ENCODE measurements around the gene TSPAN14. TPM values are rescaled to one million over a fixed set of nuclear protein-coding genes. Genes with fewer than 3 reads are reported as not detected.

Gene TSPAN14
- total RNA-seq, 1 experiment from 2014 or later, result 73.5 TPM

DNA sequence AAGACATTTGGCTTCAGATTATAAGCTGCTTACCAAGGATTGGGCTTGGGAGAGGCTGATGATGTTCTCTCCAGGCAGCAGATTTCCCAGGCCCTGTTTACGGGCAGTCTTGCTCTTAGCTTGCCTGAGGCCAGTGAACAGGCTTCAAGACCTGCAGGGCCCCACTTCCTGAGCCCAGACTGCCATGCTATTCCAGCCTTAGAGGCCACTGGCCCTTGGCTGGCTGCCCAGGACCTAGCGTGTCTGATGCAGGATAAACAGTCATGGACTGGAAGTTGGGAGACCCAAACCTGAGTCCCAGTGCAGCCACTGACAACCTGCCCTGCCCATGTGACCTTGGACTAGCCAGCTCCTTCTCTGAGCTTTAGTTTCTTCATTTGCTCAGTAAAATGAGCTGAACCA, 42.8 kb upstream of the TSPAN14 start:
- H3K4me3 Mint-ChIP-seq, result no peak overlapping the region
- POLR2A ChIA-PET, result no interaction called here
- DNase-seq (ENCODE audit: low spot score), result no peak
- H3K27ac Mint-ChIP-seq, result no peak overlapping the region
- peaks cover 58% of the 10 kb centered on the region for H3K4me1 Mint-ChIP-seq
- H3K27me3 Mint-ChIP-seq (ENCODE audit: low read depth), result peaks cover 42% of the 10 kb centered on the region
- TF ChIP-seq RELA (CRISPR knock-in tag; IDR thresholded peaks at IDR 0.05; ENCODE audit: borderline replicate concordance), result no peak
- TF ChIP-seq NFYB (CRISPR knock-in tag; conservative IDR thresholded peaks at IDR 0.05; ENCODE audit: low read depth), result no peak
- TF ChIP-seq, protein P1, sequence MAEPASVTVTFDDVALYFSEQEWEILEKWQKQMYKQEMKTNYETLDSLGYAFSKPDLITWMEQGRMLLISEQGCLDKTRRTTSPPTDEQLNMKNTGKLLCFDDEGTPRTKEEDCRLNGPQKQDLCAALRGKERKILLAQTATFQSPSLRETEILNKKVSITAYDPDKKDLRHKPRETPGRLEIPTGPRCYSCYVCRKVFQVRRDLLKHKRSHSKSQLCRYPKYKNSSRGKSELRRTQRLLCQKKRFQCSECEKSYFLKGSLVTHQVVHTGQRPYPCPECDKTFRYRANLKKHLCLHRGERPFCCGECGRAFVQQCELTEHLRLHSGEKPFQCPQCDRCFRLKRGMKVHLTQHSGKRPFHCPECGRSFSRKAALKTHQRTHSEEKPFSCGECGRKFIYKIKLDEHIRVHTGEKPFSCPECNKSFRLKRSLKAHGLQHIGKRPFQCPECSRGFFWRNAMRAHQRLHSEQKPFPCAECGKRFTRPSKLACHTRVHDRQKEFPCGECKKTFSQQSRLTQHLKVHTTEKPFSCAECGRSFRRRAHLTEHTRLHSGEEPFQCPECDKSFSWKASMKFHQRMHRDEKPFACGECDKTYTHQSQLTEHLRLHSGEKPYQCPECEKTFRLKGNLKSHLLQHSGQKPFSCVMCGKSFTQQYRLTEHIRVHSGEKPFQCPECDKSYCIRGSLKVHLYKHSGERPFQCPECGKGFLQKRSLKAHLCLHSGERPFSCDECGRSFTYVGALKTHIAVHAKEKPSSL (CRISPR knock-in tag; conservative IDR thresholded peaks at IDR 0.05), result no peak
- TF ChIP-seq, protein P2, sequence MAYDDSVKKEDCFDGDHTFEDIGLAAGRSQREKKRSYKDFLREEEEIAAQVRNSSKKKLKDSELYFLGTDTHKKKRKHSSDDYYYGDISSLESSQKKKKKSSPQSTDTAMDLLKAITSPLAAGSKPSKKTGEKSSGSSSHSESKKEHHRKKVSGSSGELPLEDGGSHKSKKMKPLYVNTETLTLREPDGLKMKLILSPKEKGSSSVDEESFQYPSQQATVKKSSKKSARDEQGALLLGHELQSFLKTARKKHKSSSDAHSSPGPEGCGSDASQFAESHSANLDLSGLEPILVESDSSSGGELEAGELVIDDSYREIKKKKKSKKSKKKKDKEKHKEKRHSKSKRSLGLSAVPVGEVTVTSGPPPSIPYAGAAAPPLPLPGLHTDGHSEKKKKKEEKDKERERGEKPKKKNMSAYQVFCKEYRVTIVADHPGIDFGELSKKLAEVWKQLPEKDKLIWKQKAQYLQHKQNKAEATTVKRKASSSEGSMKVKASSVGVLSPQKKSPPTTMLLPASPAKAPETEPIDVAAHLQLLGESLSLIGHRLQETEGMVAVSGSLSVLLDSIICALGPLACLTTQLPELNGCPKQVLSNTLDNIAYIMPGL (CRISPR knock-in tag; IDR thresholded peaks at IDR 0.05), result no peak
- TF ChIP-seq ZNF317 (CRISPR knock-in tag; IDR thresholded peaks at IDR 0.05; ENCODE audit: borderline replicate concordance, low read depth), result no peak
- no peak for TF ChIP-seq JUN (CRISPR knock-in tag; IDR thresholded peaks at IDR 0.05)
- TF ChIP-seq, protein P3, sequence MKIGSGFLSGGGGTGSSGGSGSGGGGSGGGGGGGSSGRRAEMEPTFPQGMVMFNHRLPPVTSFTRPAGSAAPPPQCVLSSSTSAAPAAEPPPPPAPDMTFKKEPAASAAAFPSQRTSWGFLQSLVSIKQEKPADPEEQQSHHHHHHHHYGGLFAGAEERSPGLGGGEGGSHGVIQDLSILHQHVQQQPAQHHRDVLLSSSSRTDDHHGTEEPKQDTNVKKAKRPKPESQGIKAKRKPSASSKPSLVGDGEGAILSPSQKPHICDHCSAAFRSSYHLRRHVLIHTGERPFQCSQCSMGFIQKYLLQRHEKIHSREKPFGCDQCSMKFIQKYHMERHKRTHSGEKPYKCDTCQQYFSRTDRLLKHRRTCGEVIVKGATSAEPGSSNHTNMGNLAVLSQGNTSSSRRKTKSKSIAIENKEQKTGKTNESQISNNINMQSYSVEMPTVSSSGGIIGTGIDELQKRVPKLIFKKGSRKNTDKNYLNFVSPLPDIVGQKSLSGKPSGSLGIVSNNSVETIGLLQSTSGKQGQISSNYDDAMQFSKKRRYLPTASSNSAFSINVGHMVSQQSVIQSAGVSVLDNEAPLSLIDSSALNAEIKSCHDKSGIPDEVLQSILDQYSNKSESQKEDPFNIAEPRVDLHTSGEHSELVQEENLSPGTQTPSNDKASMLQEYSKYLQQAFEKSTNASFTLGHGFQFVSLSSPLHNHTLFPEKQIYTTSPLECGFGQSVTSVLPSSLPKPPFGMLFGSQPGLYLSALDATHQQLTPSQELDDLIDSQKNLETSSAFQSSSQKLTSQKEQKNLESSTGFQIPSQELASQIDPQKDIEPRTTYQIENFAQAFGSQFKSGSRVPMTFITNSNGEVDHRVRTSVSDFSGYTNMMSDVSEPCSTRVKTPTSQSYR (CRISPR knock-in tag; IDR thresholded peaks at IDR 0.05), result no peak
- no peak for TF ChIP-seq PRRX2 (CRISPR knock-in tag; IDR thresholded peaks at IDR 0.05)
- TF ChIP-seq, protein P4, sequence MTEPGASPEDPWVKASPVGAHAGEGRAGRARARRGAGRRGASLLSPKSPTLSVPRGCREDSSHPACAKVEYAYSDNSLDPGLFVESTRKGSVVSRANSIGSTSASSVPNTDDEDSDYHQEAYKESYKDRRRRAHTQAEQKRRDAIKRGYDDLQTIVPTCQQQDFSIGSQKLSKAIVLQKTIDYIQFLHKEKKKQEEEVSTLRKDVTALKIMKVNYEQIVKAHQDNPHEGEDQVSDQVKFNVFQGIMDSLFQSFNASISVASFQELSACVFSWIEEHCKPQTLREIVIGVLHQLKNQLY (CRISPR knock-in tag; IDR thresholded peaks at IDR 0.05), result no peak
- TF ChIP-seq, protein P5, sequence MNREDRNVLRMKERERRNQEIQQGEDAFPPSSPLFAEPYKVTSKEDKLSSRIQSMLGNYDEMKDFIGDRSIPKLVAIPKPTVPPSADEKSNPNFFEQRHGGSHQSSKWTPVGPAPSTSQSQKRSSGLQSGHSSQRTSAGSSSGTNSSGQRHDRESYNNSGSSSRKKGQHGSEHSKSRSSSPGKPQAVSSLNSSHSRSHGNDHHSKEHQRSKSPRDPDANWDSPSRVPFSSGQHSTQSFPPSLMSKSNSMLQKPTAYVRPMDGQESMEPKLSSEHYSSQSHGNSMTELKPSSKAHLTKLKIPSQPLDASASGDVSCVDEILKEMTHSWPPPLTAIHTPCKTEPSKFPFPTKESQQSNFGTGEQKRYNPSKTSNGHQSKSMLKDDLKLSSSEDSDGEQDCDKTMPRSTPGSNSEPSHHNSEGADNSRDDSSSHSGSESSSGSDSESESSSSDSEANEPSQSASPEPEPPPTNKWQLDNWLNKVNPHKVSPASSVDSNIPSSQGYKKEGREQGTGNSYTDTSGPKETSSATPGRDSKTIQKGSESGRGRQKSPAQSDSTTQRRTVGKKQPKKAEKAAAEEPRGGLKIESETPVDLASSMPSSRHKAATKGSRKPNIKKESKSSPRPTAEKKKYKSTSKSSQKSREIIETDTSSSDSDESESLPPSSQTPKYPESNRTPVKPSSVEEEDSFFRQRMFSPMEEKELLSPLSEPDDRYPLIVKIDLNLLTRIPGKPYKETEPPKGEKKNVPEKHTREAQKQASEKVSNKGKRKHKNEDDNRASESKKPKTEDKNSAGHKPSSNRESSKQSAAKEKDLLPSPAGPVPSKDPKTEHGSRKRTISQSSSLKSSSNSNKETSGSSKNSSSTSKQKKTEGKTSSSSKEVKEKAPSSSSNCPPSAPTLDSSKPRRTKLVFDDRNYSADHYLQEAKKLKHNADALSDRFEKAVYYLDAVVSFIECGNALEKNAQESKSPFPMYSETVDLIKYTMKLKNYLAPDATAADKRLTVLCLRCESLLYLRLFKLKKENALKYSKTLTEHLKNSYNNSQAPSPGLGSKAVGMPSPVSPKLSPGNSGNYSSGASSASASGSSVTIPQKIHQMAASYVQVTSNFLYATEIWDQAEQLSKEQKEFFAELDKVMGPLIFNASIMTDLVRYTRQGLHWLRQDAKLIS (CRISPR knock-in tag; IDR thresholded peaks at IDR 0.05; ENCODE audit: borderline replicate concordance), result no peak
- TF ChIP-seq MXD4 (CRISPR knock-in tag; IDR thresholded peaks at IDR 0.05; ENCODE audit: borderline replicate concordance), result no peak
- TF ChIP-seq SMAD3 (CRISPR knock-in tag; IDR thresholded peaks at IDR 0.05; ENCODE audit: borderline replicate concordance), result no peak
- TF ChIP-seq GABPB1 (CRISPR knock-in tag; IDR thresholded peaks at IDR 0.05), result no peak
- no peak for TF ChIP-seq GRHL2 (CRISPR knock-in tag; IDR thresholded peaks at IDR 0.05; ENCODE audit: insufficient replicate concordance, severe bottlenecking)
- TF ChIP-seq TCF7 (CRISPR knock-in tag; IDR thresholded peaks at IDR 0.05; ENCODE audit: low read depth), result no peak
- TF ChIP-seq, protein P6, sequence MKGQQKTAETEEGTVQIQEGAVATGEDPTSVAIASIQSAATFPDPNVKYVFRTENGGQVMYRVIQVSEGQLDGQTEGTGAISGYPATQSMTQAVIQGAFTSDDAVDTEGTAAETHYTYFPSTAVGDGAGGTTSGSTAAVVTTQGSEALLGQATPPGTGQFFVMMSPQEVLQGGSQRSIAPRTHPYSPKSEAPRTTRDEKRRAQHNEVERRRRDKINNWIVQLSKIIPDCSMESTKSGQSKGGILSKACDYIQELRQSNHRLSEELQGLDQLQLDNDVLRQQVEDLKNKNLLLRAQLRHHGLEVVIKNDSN (CRISPR knock-in tag; IDR thresholded peaks at IDR 0.05), result no peak
- CTCF ChIA-PET, result interaction anchor here (1.1 to 3.3 kb wide), 3 partner anchors 33 to 94 kb away, joined by 3 to 12 read pairs (median 6); no protein-coding TSS in a partner anchor
- H3K36me3 Mint-ChIP-seq, result no peaks in the 10 kb centered on the region
- no peaks in the 10 kb centered on the region for H3K9me3 Mint-ChIP-seq
- no peak for ATAC-seq

Data from WTC11 (cell line).